GM19467 (cell line): ENCODE data around the gene BUD23.
"Not testable (repeated sequence)": the region's sequence is repeated elsewhere in the genome, so short reads cannot be mapped to it uniquely, and the experiment has no call there.

ENCODE experiments used
- ATAC-seq: cut with Tn5 transposase; IDR thresholded peaks from one replicate; pipeline ENCODE4 v1.9.1; 2021; ENCODE audit warnings: mild to moderate bottlenecking, moderate library complexity; ENCODE audit not compliant: unreplicated experiment

The BUD23 gene

GRCh38 chr7:73700581-73701134 is 17.3 kb downstream of the BUD23 start:
- ATAC-seq = no peak

GRCh38 chr7:73701357-73701995 is 18.1 kb downstream of the BUD23 start:
- ATAC-seq = no peak

GRCh38 chr7:73702226-73702625 is 18.8 kb downstream of the BUD23 start:
- no peak for ATAC-seq

DNA sequence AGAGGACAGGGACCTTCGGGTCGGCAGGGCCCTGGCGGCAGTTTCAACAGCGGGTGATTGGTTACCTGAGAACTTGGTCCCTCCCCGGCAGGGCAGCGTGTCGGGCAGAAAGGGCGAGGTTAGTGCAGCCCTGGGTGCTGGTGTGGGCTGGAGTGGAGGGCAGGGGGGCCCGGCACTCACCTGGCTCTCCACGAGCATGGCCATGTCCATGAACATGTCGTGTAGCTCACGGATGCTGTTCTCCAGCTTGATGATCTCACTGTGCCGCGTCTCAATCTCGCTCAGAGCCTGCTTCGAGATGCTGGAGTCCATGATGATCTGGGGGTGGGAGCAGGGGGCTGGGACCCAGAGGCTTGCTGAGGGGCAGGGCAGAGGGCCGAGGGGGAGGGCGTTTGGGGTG is 19.3 kb downstream of the BUD23 start:
- no peak for ATAC-seq

GRCh38 chr7:73703225-73703624 is 19.8 kb downstream of the BUD23 start:
- no peak for ATAC-seq

DNA sequence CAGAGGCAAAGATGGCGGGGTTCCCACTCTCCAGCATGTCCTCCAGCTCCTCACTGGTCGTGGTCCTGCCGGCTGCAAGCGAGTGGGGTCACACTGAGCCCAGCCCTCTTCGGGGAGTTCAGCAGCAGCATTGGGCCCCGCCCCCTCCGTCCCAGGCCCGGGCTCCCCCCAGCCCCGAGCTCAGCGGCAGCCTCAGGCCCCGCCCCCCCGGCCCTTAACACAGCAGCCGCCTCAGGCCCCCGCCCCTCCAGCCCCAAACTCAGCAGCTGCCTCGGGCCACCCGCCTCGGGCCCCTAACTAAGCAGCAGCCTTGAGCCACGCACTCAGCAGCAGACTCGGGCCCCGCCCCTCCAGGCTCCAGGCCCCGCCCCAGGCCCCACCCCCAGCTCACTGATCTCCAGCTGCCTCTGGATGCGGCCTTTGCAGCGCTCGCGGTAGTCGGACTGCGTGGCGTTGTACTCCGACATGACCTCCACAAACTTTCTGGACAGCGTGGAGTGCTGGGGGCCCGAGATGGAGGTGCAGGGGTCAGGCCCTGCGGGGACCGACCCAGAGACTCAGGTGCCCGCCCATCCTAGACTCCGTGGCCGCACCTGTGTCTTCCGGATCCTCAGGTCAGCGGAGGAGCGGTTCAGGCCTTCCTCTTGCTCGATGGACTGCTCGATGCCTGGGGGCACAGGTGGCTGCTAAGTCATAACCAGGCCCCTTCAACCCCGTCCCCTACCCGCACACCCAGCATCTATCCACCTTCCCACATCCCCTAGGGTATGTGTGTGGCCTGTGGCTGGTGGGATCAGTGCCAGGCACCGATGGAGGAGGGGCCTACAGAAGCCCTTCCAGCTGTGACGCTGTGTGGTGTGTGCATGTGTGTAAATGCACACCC is 20.6 kb downstream of the BUD23 start:
- no peak for ATAC-seq

GRCh38 chr7:73704640-73705550 is 21.5 kb downstream of the BUD23 start:
- ATAC-seq = no peak

DNA sequence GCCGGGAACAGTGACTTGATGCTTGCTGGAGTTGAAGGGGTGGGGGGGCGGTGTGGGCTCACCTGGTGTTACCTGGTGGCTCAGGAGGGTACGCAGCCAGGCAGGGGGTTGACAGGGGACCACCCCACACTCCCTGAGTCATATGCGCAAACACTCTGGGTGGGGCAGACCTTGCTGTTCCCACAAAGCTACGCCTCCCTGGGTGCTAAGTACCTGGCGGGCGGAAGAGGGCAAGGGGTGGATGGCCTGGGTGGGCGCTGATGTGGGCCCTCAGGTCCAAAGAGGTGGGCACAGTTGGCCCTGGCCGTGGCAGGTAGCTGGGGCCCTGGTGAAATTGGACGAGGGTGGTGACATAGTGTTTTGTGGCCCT is 22.1 kb downstream of the BUD23 start:
- no peak for ATAC-seq

DNA sequence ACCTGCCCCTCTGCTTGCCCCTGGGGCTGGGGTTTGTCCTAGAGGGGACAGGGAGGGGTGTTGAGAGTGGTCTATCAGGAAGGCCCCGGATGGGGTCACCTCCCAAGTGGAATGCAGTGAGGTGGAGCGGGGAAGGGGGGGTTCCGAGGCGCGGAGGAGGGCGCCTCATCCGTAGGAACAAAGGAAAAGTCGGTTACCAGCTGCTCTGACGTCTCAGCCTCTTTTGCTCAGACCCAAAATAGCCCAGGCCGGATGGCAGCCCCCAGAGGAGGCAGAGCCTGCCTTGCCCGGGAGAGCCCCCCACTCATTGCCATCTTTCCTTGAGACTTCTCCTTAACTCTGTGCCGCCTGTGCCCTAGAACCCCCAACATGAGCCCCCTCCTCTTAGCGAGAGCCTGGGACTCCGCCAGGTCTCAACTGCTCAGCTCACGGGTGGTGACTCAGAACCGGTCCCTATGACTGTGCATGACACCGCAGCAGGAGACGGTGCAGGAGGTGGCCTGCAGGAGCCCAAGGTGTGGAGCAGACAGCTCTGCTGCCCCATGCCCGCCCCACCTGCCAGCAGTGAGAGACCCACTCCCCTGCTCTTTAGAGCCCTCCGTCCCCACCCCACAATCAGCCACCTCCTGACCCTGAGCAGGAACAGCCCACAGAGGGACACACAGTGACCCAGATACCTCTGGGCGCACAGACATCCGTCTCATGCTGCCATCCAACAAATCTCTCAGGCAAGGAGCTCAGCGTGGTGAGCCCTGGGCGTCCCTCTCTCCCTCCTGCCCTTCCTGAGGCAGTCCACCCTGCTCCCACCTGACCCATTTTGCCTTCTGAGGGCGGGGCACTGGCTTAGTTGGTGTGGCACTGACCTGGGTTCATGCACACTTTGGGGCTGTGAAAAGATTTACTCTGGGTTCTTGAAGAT is 23.0 kb downstream of the BUD23 start:
- ATAC-seq = no peak

- no peak for ATAC-seq
Observed at GRCh38 chr7:73707045-73707631, 23.7 kb downstream of the BUD23 start.

GRCh38 chr7:73708961-73709549 is 25.7 kb downstream of the BUD23 start:
- ATAC-seq = no peak

DNA sequence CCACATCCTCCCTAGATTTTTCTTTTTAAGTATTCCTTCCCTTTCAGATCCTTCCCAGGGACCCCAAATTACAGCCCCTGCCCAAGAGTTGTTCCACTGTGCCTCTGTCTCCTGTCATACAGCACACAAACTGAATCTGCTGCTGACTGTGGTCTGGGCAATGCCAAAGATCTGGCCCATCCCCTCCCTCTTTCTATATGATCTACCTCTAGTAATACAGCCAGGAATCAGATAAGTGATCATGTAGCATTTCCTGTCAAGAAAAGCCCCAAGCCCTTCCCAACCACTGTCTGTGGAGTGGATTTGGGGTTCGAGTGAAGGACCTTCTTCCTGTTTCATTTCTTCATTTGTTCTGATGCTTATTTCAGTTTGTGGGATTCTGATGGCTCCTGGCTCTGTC is 29.4 kb downstream of the BUD23 start:
- no peak for ATAC-seq

- ATAC-seq = not testable (repeated sequence)
Observed at GRCh38 chr7:73713319-73713718, 29.9 kb downstream of the BUD23 start.

- ATAC-seq = no peak
Observed at GRCh38 chr7:73715648-73716317, 32.4 kb downstream of the BUD23 start.

- no peak for ATAC-seq
Observed at GRCh38 chr7:73716318-73716890, 33.0 kb downstream of the BUD23 start.

- no peak for ATAC-seq
Observed at GRCh38 chr7:73717025-73717807, 33.8 kb downstream of the BUD23 start.

DNA sequence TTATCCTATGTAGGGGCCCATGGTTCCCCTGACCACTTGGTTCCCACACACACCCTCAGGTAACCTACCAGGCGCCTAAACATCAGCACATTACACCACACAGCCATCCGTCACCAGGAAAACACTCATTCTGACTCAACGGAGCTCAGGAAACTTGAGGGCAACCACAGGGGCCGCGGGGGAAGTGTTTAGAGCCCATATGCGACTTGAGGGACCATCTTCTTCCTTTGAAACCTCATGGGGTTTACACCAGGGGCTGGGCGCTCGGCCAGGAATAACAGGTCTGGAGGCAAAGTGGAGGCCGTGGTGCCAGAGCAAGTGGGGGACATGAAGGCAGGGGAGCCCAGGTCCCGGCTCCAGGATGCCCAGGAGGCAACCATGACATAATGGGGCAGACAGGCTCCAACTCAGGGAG is 34.6 kb downstream of the BUD23 start:
- no peak for ATAC-seq
